Activated gamma-delta T cell treated with anti-CD3 and anti-CD28 coated beads, Interleukin-2, amount 50 U/mL, for 16 hours (primary cell): Measurements from ENCODE around the gene EXD2.
"Not testable (repeated sequence)": the region's sequence is repeated elsewhere in the genome, so short reads cannot be mapped to it uniquely, and the experiment has no call there.

ENCODE experiments used
- DNase-seq: peaks from one replicate; pipeline ENCODE4 v3.0.0-alpha.2; 2020; ENCODE audit warnings: low read depth

EXD2 gene

GRCh38 chr14:69191340-69192111 lies at the start of gene EXD2:
Gene EXD2 (plus strand): TSS chr14:69191498. CDS start chr14:69209471, 17,973 bp downstream.
- DNase-seq = peak; percentile 57

GRCh38 chr14:69141550-69141949 lies 49.7 kb upstream of the EXD2 start:
- DNase-seq = no peak

DNA sequence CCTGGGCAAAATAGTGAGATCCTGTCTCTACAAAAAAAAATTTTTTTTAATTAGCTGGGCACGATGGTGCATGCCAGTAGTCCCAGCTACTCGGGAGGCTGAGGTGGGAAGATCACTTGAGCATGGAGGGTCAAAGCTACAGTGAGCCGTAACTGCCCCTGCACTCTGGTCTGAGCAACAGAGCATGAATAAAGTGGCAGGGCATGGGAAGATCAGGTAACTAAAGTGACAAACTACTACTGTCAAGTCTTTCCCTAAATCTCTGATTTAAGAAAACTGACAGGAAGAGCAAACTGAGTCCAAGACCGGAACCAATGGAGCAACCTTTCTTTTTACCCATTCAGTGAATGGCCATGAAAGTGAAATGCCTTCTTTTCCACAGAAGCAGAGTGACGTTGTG lies 49.2 kb upstream of the EXD2 start:
- no peak for DNase-seq

GRCh38 chr14:69149461-69150244 lies 41.6 kb upstream of the EXD2 start:
- no peak for DNase-seq

GRCh38 chr14:69151458-69152180 lies 39.7 kb upstream of the EXD2 start:
- DNase-seq = peak; percentile 67

- peak; percentile 28 for DNase-seq
These were observed 39.0 kb upstream of the EXD2 start for GRCh38 chr14:69152181-69152901.

GRCh38 chr14:69152902-69153151 lies 38.5 kb upstream of the EXD2 start, which contains the start of gene DCAF5:
Gene DCAF5 (minus strand): TSS chr14:69153119. CDS start chr14:69152978, 141 bp downstream.
- DNase-seq = peak; percentile 89

DNA sequence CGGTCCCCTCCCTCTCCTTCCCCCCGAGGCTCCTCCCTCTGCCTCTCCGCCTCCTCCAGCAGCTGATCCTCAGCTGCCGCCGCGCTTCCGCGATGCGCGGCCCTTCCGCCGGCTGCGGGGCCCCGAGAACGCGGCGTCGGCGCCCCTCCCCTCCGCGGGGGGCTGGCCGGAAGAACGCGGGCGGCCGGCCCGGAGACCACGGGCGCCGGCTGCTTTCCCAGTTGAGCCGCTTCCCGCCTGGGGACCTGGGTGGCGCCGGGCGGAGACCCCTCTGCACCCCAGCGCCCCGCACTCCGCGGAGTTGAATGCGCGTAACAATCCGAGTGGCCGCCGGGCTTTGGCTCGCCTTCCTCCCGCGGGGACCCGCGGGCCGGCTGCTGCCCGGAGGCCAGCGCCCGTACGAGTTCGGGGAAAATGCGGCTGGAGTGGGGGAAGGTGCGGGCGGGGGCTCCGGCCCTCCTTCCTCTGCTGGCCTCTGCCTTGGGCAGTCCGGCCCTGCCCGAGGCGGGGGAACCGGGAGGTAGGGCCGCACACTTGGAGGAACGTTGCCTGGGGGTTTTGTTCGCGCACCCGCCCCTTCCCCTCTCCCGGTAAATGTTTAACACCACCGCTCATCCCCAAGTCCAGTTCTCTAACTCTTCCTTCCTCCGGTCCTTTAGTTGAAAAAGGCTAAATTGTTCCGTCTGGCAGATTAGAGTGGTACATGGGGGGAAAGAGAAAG lies 38.0 kb upstream of the EXD2 start:
- DNase-seq = no peak

DNA sequence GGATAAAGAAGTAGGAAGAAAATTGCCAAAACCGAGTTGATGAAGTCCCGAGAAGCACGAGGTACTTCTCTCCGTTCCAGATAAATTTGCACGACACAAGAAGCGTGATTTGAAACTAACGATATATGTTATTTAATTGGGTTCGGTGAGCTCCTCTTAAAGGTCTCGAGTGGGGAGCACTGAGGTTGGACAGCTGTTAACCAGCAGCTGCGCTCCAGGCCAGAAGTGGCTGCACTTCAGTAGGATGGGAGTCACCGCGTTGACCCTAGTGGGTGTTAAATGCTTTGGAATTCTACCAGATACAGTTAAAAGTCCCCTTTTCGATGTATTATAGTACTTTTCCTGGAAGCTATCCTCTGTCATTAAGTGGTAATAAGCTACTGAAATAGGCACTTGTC lies 37.4 kb upstream of the EXD2 start:
- no peak for DNase-seq

DNA sequence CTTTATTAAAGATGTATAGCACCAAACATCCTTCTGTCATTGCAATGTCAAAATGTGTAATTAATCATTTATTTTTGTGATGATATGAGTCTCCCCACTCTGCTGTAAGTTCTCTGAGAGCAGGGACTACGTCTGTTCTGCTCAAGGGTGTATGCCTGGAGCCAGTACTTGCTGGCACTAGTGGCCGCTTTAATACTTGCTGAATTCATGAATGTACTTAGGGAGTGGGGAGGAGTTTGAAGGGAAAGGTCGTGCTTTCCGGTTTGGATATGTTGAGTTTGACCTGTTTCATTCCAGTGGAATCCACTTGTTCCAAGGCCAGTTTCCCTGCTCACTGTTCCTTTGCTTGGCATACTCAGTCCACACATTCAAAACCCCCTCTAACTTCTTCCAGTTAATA lies 36.5 kb upstream of the EXD2 start:
- no peak for DNase-seq

DNA sequence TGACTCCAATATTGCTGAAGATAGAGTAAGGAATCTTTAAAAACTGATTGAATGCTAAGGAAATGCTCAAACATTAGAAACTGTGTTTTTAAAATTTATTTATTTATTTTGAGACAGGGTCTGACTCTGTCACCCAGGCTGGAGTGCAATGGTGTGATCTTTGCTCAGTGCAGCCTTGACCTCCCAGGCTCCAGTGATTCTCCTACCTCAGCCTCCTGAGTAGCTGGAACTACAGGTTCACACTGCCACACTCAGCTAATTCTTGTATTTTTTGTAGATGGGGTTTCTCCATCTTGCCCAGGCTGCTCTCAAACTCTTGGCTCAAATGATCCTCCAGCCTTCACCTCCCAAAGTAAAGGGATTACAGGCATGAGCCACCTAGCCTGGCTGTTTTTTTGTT lies 35.1 kb upstream of the EXD2 start:
- DNase-seq = no peak

DNA sequence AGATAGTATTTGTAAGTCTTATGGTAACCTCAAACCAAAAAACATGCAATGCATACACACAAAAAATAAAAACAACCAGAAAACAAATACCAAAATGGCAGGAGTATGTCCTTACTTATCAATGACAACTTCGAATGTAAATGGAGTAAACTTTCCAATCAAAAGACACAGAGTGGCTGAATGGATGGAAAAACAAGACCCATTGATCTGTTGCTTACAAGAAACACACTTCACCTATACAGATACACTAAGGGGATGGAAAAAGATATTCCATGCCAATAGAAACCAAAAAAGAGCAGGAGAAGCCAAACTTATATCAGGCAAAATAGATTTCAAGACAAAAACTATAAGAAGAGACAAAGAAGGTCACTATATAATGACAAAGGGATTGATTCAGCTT lies 29.7 kb upstream of the EXD2 start:
- no peak for DNase-seq

GRCh38 chr14:69165787-69166186 lies 25.5 kb upstream of the EXD2 start:
- DNase-seq = not testable (repeated sequence)

DNA sequence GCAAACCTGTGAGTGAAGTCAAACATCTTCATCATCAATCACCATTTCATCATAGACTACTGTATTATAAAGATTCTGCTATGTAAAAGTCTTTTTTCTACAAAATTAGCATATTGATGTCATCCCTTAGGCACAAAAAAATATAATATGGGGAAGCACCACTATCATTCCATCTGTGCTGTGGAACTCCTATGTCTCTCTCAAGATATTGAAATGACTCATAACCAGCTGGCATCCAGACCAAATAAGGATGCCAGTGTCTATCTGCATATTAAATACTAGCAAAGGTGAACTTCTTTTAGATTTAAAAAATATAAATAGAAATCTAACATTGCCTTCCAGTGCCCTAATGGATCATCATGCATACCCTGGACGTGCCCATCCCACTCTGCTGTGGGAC lies 20.5 kb upstream of the EXD2 start:
- no peak for DNase-seq

DNA sequence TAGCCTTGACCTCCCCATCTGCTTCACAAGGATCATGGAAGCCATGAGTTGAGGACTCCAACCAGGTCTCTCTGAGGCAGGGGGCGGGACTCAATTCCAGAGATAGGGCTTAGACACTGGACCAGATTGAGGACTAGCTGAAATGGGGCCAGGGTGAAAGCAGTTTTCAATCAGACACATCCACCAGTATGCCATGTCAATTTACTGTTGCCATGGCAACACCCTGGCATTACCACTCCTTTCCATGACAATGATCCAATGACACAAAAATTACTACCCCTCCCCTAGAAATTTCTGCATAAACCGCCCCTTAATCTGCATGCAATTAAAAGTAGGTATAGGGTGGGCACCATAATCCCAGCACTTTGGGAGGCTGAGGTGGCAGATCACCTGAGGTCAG lies 19.7 kb upstream of the EXD2 start:
- DNase-seq = no peak

DNA sequence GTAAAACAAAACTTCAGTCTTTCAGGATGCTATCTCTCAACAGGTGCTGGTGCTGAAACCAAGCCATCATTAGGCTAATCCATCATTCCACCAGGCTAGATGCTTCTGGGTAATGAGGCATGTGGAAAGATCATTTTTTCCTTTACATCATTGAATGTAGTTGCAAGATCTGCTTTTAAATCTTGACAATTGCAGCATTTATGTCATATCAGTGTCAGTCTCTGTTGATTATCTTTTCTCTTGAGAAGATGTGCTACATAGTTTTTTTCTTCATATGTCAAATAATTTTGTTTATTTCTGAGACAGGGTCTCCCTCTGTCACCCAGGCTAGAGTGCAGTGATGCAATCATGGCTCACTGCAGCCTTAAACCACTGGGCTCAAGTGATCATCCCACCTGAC lies 16.2 kb upstream of the EXD2 start:
- DNase-seq = no peak

- DNase-seq = no peak
These were observed 9.8 kb upstream of the EXD2 start for GRCh38 chr14:69181491-69181890.

- not testable (repeated sequence) for DNase-seq
These were observed 8.7 kb upstream of the EXD2 start for GRCh38 chr14:69182580-69182979.

GRCh38 chr14:69183735-69184134 lies 7.6 kb upstream of the EXD2 start:
- no peak for DNase-seq

DNA sequence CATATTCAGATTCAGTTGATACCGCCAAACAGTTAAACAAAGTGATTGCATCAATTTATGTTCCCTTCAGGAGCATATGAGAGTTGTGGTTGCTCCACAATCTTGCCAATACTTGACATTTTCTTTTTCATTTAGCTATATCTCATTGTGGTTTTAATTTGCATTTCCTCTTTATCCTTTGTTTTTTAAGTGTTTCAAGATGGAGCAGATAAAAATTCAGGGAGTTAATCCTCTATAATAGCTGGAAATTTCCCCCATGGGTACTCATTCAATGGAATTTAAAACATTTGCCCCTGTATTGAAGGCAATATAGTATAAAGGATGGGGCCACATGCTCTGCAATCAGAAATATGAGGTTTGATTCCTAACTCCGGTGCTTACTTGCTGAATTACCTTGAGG lies 1.1 kb upstream of the EXD2 start:
- no peak for DNase-seq

GRCh38 chr14:69193721-69194120 lies 2.4 kb downstream of the EXD2 start:
- no peak for DNase-seq

DNA sequence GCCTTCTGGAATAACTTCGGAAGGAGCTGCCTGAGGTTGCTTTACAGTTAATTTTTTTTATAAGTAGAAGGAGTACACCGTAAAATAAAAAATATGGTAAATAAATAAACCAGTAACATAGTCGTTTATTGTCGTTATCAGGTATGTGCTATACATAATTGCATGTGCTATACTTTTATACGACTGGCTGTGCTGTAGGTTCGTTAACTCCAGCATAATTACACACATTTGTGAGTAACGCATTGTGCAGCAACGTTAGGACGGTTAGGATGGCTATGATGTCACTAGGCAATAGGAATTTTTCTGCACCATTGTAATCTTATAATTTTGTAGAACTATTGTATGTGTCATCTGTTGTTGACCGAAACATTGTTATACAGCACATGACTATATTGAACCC lies 8.5 kb downstream of the EXD2 start:
- no peak for DNase-seq
